Measurements from ENCODE around the gene SETD3. TPM values are rescaled to one million over a fixed set of nuclear protein-coding genes. Genes with fewer than 3 reads are reported as not detected.

Gene SETD3
- total RNA-seq, 2 donors from 2014 or later = 57.8 to 68.1 TPM

GRCh38 chr14:99387880-99388279, 92.8 kb downstream of the SETD3 start:
- H3K36me3 ChIP-seq (ENCODE audit: control insufficient read depth, insufficient read depth, low read length) = no peaks in the 10 kb centered on the region
- H3K4me1 ChIP-seq (ENCODE audit: control insufficient read depth, insufficient read depth, low read length) = no peaks in the 10 kb centered on the region
- no peak overlapping the region for H3K4me3 ChIP-seq (ENCODE audit: low read length)
- peaks cover 15% of the 10 kb centered on the region for H3K27me3 Mint-ChIP-seq (ENCODE audit: insufficient read depth)
- 95% methylated on average over 4 of the region's 5 CpGs; no CpG with 5 or more reads in 1 of the 2 experiments for WGBS, 2 experiments (ENCODE audit: insufficient coverage in 1 of 2, insufficient read length in 1 of 2)
- H3K9me3 ChIP-seq (ENCODE audit: control insufficient read depth, low read length) = no peaks in the 10 kb centered on the region
- no peaks in the 10 kb centered on the region for H3K9me3 Mint-ChIP-seq
- H3K9ac ChIP-seq (ENCODE audit: extremely low read depth, low read length, poor library complexity, severe bottlenecking) = no peak overlapping the region
- H3K36me3 Mint-ChIP-seq (ENCODE audit: low read depth) = no peaks in the 10 kb centered on the region
- H3K27ac ChIP-seq (ENCODE audit: low read depth, low read length) = no peak overlapping the region
- H3K27ac Mint-ChIP-seq = no peak overlapping the region
- H3K4me3 Mint-ChIP-seq = no peak overlapping the region
- no peaks in the 10 kb centered on the region for H3K27me3 ChIP-seq (ENCODE audit: control insufficient read depth, insufficient read depth, low read length, poor library complexity, severe bottlenecking)
- TF ChIP-seq CTCF (conservative IDR thresholded peaks at IDR 0.05) = no peak
- no peak for DNase-seq
- no peaks in the 10 kb centered on the region for H3K4me1 Mint-ChIP-seq

- Histone ChIP-seq H3K4me1 (ENCODE audit: control insufficient read depth, insufficient read depth, low read length) (no peaks in the 10 kb centered on the region), H3K4me3 (ENCODE audit: low read length) (no peak overlapping the region), H3K9me3 (ENCODE audit: control insufficient read depth, low read length) (no peaks in the 10 kb centered on the region), H3K27ac (ENCODE audit: low read depth, low read length) (no peak overlapping the region), H3K9ac (ENCODE audit: extremely low read depth, low read length, poor library complexity, severe bottlenecking) (no peak overlapping the region), H3K27me3 (ENCODE audit: control insufficient read depth, insufficient read depth, low read length, poor library complexity, severe bottlenecking) (no peaks in the 10 kb centered on the region), H3K36me3 (ENCODE audit: control insufficient read depth, insufficient read depth, low read length) (no peaks in the 10 kb centered on the region)
- Mint-ChIP-seq H3K9me3 (no peaks in the 10 kb centered on the region), H3K4me3 (no peak overlapping the region), H3K27ac (no peak overlapping the region), H3K4me1 (no peaks in the 10 kb centered on the region), H3K36me3 (ENCODE audit: low read depth) (no peaks in the 10 kb centered on the region), H3K27me3 (ENCODE audit: insufficient read depth) (peaks cover 29% of the 10 kb centered on the region)
- peak; percentile 35 for DNase-seq
- WGBS, 2 experiments (ENCODE audit: insufficient coverage in 1 of 2, insufficient read length in 1 of 2) = 87 to 99% methylated on average over 11 to 20 of the region's 20 CpGs
- no peak for TF ChIP-seq CTCF (conservative IDR thresholded peaks at IDR 0.05)
Measured at GRCh38 chr14:99384450-99385417, 95.9 kb downstream of the SETD3 start.

- no peak overlapping the region for H3K27ac Mint-ChIP-seq
- 87 to 93% methylated on average over 24 to 36 of the region's 36 CpGs for WGBS, 2 experiments (ENCODE audit: insufficient coverage in 1 of 2, insufficient read length in 1 of 2)
- no peak overlapping the region for H3K4me3 Mint-ChIP-seq
Measured at GRCh38 chr14:99383472-99384449, 96.9 kb downstream of the SETD3 start.

More at GRCh38 chr14:99383472-99384449, 96.9 kb downstream of the SETD3 start:
- H3K27me3 ChIP-seq (ENCODE audit: control insufficient read depth, insufficient read depth, low read length, poor library complexity, severe bottlenecking) = no peaks in the 10 kb centered on the region
- no peak overlapping the region for H3K9ac ChIP-seq (ENCODE audit: extremely low read depth, low read length, poor library complexity, severe bottlenecking)
- no peaks in the 10 kb centered on the region for H3K4me1 ChIP-seq (ENCODE audit: control insufficient read depth, insufficient read depth, low read length)
- TF ChIP-seq CTCF (conservative IDR thresholded peaks at IDR 0.05) = no peak
- peaks cover 29% of the 10 kb centered on the region for H3K27me3 Mint-ChIP-seq (ENCODE audit: insufficient read depth)
- H3K9me3 ChIP-seq (ENCODE audit: control insufficient read depth, low read length) = no peaks in the 10 kb centered on the region
- no peaks in the 10 kb centered on the region for H3K4me1 Mint-ChIP-seq
- peak; percentile 46 for DNase-seq
- no peaks in the 10 kb centered on the region for H3K36me3 ChIP-seq (ENCODE audit: control insufficient read depth, insufficient read depth, low read length)
- H3K27ac ChIP-seq (ENCODE audit: low read depth, low read length) = no peak overlapping the region
- H3K9me3 Mint-ChIP-seq = no peaks in the 10 kb centered on the region
- no peaks in the 10 kb centered on the region for H3K36me3 Mint-ChIP-seq (ENCODE audit: low read depth)
- H3K4me3 ChIP-seq (ENCODE audit: low read length) = no peak overlapping the region
